ENCODE results near the gene PTGFRN. TPM values are rescaled to one million over a fixed set of nuclear protein-coding genes. Genes with fewer than 3 reads are reported as not detected.

PTGFRN gene
- polyA plus RNA-seq, 3 donors = 6.6 to 15.4 (median 8.7) TPM

DNA sequence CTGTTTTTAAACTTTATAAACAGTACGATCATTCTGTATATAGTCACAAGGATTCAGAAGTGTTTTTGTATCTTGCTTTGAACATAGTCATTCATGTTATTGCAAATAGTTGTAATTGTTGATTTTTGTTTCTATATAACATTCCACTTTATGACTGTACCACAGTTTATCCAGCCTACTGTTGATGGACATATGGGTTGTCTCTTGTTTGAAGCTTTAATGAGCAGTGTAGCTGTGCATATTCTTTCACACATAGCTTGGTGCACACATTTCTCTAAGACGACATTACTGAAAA is 98.0 kb downstream of the PTGFRN start:
- WGBS, 3 donors = 88 to 93% (median 93%) methylated on average over 2 of the region's 2 CpGs

DNA sequence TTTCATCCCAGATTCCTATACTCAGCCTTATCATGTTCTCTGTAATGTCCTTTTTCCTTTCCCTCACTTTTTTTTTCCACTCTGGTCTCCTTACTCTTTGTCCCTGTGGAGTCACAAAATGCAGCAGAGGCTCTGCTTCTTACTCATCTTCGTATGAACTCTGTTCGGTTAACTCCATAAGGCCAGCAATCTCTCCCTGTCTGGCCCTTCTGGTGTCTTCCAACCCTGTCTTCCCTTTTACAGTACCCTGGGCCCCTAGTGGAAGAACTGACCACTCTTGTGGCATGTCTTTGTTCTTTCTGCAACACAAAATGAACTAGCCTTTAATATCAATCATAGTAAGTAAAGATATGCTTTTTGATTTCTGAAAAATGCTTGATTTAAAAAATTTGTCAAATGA is 98.9 kb downstream of the PTGFRN start:
- WGBS, 3 donors = 45 to 77% (median 45%) methylated on average over 2 of the region's 2 CpGs

More for the DNA sequence above, 98.0 kb downstream of the PTGFRN start:
- H3K27ac ChIP-seq (ENCODE audit: low read depth, low read length) = no peak overlapping the region

DNA sequence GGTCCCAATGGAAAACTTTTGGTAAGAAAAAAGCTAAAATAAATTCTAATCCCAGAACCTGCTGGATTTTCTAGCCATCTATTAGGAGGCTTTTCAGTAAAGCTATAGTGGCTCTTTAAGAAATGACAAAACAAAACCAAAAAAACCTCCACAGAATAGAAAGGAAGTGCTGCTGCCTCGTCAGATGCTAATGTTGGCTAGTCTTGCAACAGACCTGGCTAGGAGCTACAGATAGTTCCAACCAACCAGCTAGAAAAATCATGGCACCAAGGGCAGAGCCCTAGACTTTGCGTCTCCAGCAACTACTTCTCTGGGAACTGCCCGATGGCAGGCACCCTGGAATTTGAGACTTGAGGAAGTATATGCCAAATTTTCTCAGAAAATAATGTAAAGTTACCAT is 99.4 kb downstream of the PTGFRN start:
- H3K27ac ChIP-seq (ENCODE audit: low read depth, low read length) = no peak overlapping the region
- WGBS, 3 donors = 37 to 83% (median 44%) methylated on average over 3 of the region's 3 CpGs

More for the DNA sequence above, 98.9 kb downstream of the PTGFRN start:
- H3K27ac ChIP-seq (ENCODE audit: low read depth, low read length) = no peak overlapping the region

GRCh38 chr1:117010310-117010969 is 100.7 kb downstream of the PTGFRN start:
- H3K27ac ChIP-seq (ENCODE audit: low read depth, low read length) = no peak overlapping the region
- 95% methylated on average over 3 of the region's 3 CpGs for WGBS, 3 donors

DNA sequence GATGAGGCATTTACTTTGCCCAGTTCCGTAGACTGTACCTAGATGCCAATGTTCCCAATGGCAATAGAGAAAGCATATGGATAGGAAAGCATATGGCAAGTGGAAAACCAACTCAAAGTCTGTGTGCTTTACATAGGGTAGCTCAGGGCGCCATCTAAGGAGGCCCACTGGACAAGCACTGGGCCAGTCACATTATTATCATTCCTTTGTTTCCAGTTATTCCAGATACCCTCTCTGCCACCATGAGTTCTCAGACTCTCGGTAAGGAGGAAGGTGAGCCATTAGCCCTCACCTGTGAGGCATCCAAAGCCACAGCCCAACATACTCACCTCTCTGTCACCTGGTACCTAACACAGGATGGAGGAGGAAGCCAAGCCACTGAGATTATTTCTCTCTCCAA is 101.6 kb downstream of the PTGFRN start:
- WGBS, 3 donors = 95 to 100% (median 97%) methylated on average over 3 of the region's 3 CpGs
- no peak overlapping the region for H3K27ac ChIP-seq (ENCODE audit: low read depth, low read length)

DNA sequence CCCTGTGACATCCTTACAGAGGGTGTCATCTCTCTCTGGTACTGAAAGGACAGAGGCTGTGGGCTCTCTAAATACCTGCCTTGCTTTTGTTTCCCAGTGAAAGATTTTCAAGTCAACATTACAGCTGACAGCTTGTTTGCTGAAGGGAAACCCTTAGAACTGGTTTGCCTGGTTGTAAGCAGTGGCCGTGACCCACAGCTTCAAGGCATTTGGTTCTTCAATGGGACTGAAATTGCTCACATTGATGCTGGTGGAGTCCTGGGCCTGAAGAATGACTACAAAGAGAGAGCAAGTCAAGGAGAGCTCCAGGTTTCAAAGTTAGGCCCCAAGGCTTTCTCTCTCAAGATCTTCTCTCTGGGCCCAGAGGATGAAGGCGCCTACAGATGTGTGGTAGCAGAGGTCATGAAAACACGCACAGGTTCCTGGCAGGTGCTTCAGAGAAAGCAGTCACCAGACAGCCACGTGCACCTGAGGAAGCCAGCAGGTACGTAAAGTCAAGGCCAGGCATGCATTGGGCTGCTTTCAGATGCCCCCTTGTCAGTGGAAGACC is 103.7 kb downstream of the PTGFRN start:
- no peak overlapping the region for H3K27ac ChIP-seq (ENCODE audit: low read depth, low read length)

GRCh38 chr1:117014209-117014608 is 104.5 kb downstream of the PTGFRN start:
- no peak overlapping the region for H3K27ac ChIP-seq (ENCODE audit: low read depth, low read length)

More for the DNA sequence above, 103.7 kb downstream of the PTGFRN start:
- 54 to 95% (median 94%) methylated on average over 5 of the region's 5 CpGs for WGBS, 3 donors

DNA sequence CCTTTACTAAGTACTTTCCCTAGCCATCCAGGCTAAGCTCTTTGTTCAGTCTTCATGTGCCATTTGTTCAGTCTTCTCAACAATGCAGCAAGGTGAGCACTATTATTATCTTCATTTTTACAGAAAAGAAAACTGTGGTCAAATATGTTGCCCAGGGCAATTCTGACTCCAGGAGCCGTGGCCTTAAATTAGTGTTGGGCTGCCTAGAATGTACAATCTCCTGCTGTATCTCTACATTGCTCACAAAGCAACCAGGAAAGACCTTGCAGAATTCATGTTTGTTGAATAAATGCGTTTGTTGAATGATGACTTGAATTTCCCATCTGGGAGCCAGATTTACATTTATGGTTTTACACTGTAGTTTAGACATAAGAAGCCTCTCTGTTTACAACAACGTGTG is 106.0 kb downstream of the PTGFRN start:
- 82 to 93% (median 90%) methylated on average over 3 of the region's 3 CpGs for WGBS, 3 donors
- no peak overlapping the region for H3K27ac ChIP-seq (ENCODE audit: low read depth, low read length)

More at GRCh38 chr1:117014209-117014608, 104.5 kb downstream of the PTGFRN start:
- WGBS, 3 donors = 91 to 93% (median 92%) methylated on average over 5 of the region's 5 CpGs

GRCh38 chr1:117017062-117017461 is 107.3 kb downstream of the PTGFRN start:
- H3K27ac ChIP-seq (ENCODE audit: low read depth, low read length) = no peak overlapping the region
- WGBS, 3 donors = 85 to 93% (median 85%) methylated on average over 4 of the region's 4 CpGs

GRCh38 chr1:117017648-117018047 is 107.9 kb downstream of the PTGFRN start:
- WGBS, 3 donors = 56 to 60% (median 57%) methylated on average over 3 of the region's 3 CpGs

DNA sequence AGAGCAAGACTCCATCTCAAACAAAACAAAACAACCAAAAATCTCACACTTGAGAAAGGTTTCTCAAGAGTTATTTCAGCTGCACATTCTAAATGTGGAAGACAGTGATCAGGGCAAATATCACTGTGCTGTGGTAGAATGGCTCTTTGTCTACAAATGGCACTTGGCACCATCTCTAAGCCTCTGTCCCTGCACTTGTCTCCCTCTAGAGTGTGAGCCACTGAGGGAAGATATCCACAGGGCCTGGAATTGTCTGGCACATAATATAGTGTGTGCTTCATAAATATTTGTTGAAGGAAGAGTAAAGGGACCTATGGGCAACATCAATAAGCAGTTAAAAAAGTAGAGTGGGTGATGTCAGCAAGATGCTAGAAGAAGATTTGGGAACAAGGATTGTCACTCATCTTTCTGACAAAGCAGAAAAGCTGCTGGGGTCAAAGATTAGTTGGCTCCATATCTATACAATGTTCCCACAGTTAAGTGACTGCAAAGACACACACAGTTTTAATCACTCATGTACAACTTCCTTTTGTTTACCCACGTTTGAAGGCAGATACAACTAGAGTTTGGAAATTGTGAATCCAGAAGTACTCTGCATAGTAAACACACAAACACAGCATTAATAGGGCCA is 110.9 kb downstream of the PTGFRN start:
- H3K27ac ChIP-seq (ENCODE audit: low read depth, low read length) = no peak overlapping the region
- 29 to 51% (median 47%) methylated on average over 1 of the region's 1 CpG for whole genome bisulfite sequencing, 3 donors

More at GRCh38 chr1:117017648-117018047, 107.9 kb downstream of the PTGFRN start:
- H3K27ac ChIP-seq (ENCODE audit: low read depth, low read length) = no peak overlapping the region

DNA sequence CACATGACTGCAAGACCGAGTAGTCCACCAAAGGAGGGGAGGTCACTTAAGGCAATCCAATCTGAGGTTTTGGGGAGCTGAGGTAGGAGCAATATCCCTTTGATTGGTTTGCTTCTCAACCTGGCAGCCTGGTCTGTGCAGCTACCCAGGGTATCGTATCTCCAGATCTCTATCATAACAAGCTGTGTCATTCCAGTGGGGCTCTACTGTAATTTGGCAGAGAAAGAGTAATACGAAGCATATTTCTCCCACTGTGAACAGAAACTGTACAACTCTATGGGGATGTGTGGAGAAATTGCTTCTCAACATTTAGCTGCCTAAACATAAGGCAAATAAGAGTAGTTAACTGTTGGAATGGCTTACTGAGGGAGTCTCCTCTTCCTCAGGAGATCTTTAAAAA is 112.4 kb downstream of the PTGFRN start:
- H3K27ac ChIP-seq (ENCODE audit: low read depth, low read length) = no peak overlapping the region
- WGBS, 3 donors = 56 to 81% (median 75%) methylated on average over 3 of the region's 3 CpGs

- H3K27ac ChIP-seq (ENCODE audit: low read depth, low read length) = no peak overlapping the region
- 97 to 98% (median 97%) methylated on average over 7 of the region's 7 CpGs for WGBS, 3 donors
These were observed 115.9 kb downstream of the PTGFRN start for GRCh38 chr1:117025568-117025967.

- no peak overlapping the region for H3K27ac ChIP-seq (ENCODE audit: low read depth, low read length)
- WGBS, 3 donors = 58 to 65% (median 62%) methylated on average over 6 of the region's 6 CpGs
These were observed 116.6 kb downstream of the PTGFRN start for GRCh38 chr1:117026361-117026760.

GRCh38 chr1:117029685-117030084 is 120.0 kb downstream of the PTGFRN start:
- no peak overlapping the region for H3K27ac ChIP-seq (ENCODE audit: low read depth, low read length)
- 82 to 90% (median 87%) methylated on average over 1 of the region's 1 CpG for WGBS, 3 donors

GRCh38 chr1:117030271-117030877 is 120.7 kb downstream of the PTGFRN start:
- WGBS, 3 donors = 82 to 96% (median 92%) methylated on average over 1 of the region's 1 CpG

GRCh38 chr1:117032266-117032665 is 122.5 kb downstream of the PTGFRN start:
- H3K27ac ChIP-seq (ENCODE audit: low read depth, low read length) = no peak overlapping the region
- 93 to 94% (median 94%) methylated on average over 3 of the region's 3 CpGs for WGBS, 3 donors

More at GRCh38 chr1:117030271-117030877, 120.7 kb downstream of the PTGFRN start:
- H3K27ac ChIP-seq (ENCODE audit: low read depth, low read length) = no peak overlapping the region

DNA sequence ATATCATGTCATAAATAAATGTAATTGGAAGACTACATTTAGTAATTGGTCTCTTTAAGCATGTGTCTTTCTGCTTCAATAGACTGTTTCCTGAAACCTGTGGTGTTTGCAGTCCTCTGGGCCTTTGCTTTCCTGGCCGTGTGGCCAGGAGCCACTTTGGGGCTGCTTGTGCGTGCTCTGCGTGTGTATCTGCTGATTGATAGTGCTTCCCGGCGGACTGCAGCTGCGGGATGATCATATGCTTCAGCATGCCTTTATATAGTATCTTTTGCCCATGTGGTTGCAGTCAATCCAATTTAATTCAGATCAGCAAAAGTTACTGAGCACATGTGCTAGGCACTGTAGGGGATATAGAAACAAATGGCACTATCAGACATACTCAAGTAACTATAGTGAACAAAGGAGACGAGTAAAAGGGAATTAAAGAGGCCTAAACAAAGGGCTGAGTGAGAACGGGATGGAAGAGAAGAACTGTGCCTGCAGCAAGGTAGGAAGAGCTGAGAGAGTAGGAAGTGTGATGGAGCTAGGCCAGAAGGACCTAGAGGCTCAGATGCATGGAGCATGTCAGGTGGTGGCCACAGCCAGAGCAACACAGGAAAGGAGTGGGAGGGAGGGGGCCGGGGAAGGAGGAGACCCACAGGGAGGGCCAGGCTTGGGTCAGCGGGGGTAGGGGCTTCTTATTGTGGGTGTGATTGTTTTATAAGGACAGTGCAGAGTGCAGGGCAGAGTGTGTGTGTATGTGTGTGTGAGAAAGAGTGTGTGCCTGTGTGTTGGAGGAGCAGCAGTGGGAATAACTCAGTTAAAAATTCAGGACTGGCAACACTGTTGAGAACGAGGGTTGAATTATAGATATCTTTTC is 123.2 kb downstream of the PTGFRN start:
- 67 to 78% (median 77%) methylated on average over 11 of the region's 11 CpGs for WGBS, 3 donors
- H3K27ac ChIP-seq (ENCODE audit: low read depth, low read length) = no peak overlapping the region
